ENCODE measurements around the gene RPL38. TPM values are rescaled to one million over a fixed set of nuclear protein-coding genes. Genes with fewer than 3 reads are reported as not detected.

RPL38 gene
- total RNA-seq, 1 donor from 2014 or later = 1,109 TPM

- intact Hi-C loops (cut with micrococcal nuclease) = no loop called here
Measured at GRCh38 chr17:74245871-74246270, 42.4 kb downstream of the RPL38 start.

GRCh38 chr17:74249590-74250270, 46.3 kb downstream of the RPL38 start:
- intact Hi-C loops (cut with micrococcal nuclease) = no loop called here

GRCh38 chr17:74250324-74250995, 47.0 kb downstream of the RPL38 start:
- intact Hi-C loops (cut with micrococcal nuclease) = no loop called here

- intact Hi-C loops (cut with micrococcal nuclease) = no loop called here
Measured at GRCh38 chr17:74251051-74251450, 47.6 kb downstream of the RPL38 start.

GRCh38 chr17:74251569-74251968, 48.1 kb downstream of the RPL38 start:
- intact Hi-C loops (cut with micrococcal nuclease) = no loop called here

- intact Hi-C loops (cut with micrococcal nuclease) = no loop called here
Measured at GRCh38 chr17:74252211-74252610, 48.7 kb downstream of the RPL38 start.

- intact Hi-C loops (cut with micrococcal nuclease) = no loop called here
Measured at GRCh38 chr17:74253036-74253435, 49.6 kb downstream of the RPL38 start.

- intact Hi-C loops (cut with micrococcal nuclease) = no loop called here
Measured at GRCh38 chr17:74257311-74257710, 53.8 kb downstream of the RPL38 start.

- intact Hi-C loops (cut with micrococcal nuclease) = no loop called here
Measured at GRCh38 chr17:74259667-74260524, 56.4 kb downstream of the RPL38 start.

Other genes starting within 250 kb of the RPL38 start
- gene TTYH2, start 9.9 kb downstream of the RPL38 start, total RNA-seq = 24.5 and 26.8 TPM in 2 replicates
- gene DNAI2, start 70.6 kb downstream of the RPL38 start, total RNA-seq = 0.36 and 0.50 TPM in 2 replicates
- 0.50 and 0.57 TPM in 2 replicates for gene KIF19, start 122.5 kb downstream of the RPL38 start, total RNA-seq
- not detected in 2 replicates for gene BTBD17, start 158.2 kb downstream of the RPL38 start, total RNA-seq
- gene GPR142, start 163.8 kb downstream of the RPL38 start, total RNA-seq = not detected in 2 replicates
- gene GPRC5C, start 228.4 kb downstream of the RPL38 start, total RNA-seq = 0.43 TPM in 1 of 2 replicates, not detected in the other

All from T-helper 2 cell treated with Interferon-gamma antibody and Interleukin-4, amounts not matched to agents 100 ng/mL and 5 ng/mL, for 36 hours (primary cell).